Activated naive CD8-positive, alpha-beta T cell treated with anti-CD3 and anti-CD28 coated beads, Interleukin-2, amount 50 U/mL, for 16 hours (primary cell): ENCODE measurements around the gene KAZALD1.

ENCODE experiments used
- DNase-seq: peaks from one replicate; pipeline ENCODE4 v3.0.0-alpha.2; 2020; ENCODE audit warnings: low read depth, low spot score

Gene KAZALD1

GRCh38 chr10:101061624-101062231 lies at the start of gene KAZALD1:
Gene KAZALD1, plus strand, starts transcription at chr10:101061989. Its CDS starts 604 bp downstream, at chr10:101062593.
- no peak for DNase-seq

- peak; percentile 61 for DNase-seq
Measured at GRCh38 chr10:101012525-101013364, 49.0 kb upstream of the KAZALD1 start.

- DNase-seq, result no peak
Measured at GRCh38 chr10:101013365-101013825, 48.4 kb upstream of the KAZALD1 start.

- peak; percentile 43 for DNase-seq
Measured at GRCh38 chr10:101014230-101014884, 47.4 kb upstream of the KAZALD1 start.

GRCh38 chr10:101014966-101015581 lies 46.7 kb upstream of the KAZALD1 start:
- DNase-seq, result no peak

GRCh38 chr10:101015582-101015973 lies 46.2 kb upstream of the KAZALD1 start:
- no peak for DNase-seq

- no peak for DNase-seq
Measured at GRCh38 chr10:101016814-101017213, 45.0 kb upstream of the KAZALD1 start.

- no peak for DNase-seq
Measured at GRCh38 chr10:101018118-101018599, 43.6 kb upstream of the KAZALD1 start.

GRCh38 chr10:101018600-101019439 lies 43.0 kb upstream of the KAZALD1 start:
- DNase-seq, result peak; percentile 35

GRCh38 chr10:101019440-101019703 lies 42.4 kb upstream of the KAZALD1 start:
- DNase-seq, result no peak

GRCh38 chr10:101020427-101021075 lies 41.2 kb upstream of the KAZALD1 start:
- DNase-seq, result no peak

- DNase-seq, result no peak
Measured at GRCh38 chr10:101021239-101021638, 40.5 kb upstream of the KAZALD1 start.

- DNase-seq, result no peak
Measured at GRCh38 chr10:101021692-101022251, 40.0 kb upstream of the KAZALD1 start.

- no peak for DNase-seq
Measured at GRCh38 chr10:101022967-101023705, 38.7 kb upstream of the KAZALD1 start.

GRCh38 chr10:101027106-101027720 lies 34.6 kb upstream of the KAZALD1 start:
- DNase-seq, result no peak

- no peak for DNase-seq
Measured at GRCh38 chr10:101028446-101029337, 33.1 kb upstream of the KAZALD1 start.

GRCh38 chr10:101029520-101030295 lies 32.1 kb upstream of the KAZALD1 start:
- no peak for DNase-seq
